Loucy (cell line): ENCODE measurements around the gene CETN3.
"Not testable (repeated sequence)": the region's sequence is repeated elsewhere in the genome, so short reads cannot be mapped to it uniquely, and the experiment has no call there.

ENCODE experiments used
- EZH2phosphoT487 ChIP-seq: fragments of 200-600 bp; IDR thresholded peaks from 2 replicates; pipeline ENCODE4 v1.6.1; 2018; ENCODE audit warnings: antibody characterized with exemption, mild to moderate bottlenecking, moderate library complexity, borderline replicate concordance
- TF ChIP-seq, protein P1 (sequence below): fragments of 200-600 bp; sonication (generic); conservative IDR thresholded peaks from 2 replicates; pipeline ENCODE4 v1.5.1; 2014; ENCODE audit warnings: mild to moderate bottlenecking, antibody characterized with exemption, low read length

- TF ChIP-seq, protein P1, sequence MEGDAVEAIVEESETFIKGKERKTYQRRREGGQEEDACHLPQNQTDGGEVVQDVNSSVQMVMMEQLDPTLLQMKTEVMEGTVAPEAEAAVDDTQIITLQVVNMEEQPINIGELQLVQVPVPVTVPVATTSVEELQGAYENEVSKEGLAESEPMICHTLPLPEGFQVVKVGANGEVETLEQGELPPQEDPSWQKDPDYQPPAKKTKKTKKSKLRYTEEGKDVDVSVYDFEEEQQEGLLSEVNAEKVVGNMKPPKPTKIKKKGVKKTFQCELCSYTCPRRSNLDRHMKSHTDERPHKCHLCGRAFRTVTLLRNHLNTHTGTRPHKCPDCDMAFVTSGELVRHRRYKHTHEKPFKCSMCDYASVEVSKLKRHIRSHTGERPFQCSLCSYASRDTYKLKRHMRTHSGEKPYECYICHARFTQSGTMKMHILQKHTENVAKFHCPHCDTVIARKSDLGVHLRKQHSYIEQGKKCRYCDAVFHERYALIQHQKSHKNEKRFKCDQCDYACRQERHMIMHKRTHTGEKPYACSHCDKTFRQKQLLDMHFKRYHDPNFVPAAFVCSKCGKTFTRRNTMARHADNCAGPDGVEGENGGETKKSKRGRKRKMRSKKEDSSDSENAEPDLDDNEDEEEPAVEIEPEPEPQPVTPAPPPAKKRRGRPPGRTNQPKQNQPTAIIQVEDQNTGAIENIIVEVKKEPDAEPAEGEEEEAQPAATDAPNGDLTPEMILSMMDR: not testable (repeated sequence)
- not testable (repeated sequence) for TF ChIP-seq EZH2phosphoT487
Observed at GRCh38 chr5:90371269-90371668, 38.3 kb downstream of the CETN3 start.
